GM18517 (cell line): ENCODE data around the gene NDUFS2.
"Not testable (repeated sequence)": the region's sequence is repeated elsewhere in the genome, so short reads cannot be mapped to it uniquely, and the experiment has no call there.

Source experiments
- ATAC-seq: cut with Tn5 transposase; IDR thresholded peaks from one replicate; pipeline ENCODE4 v1.9.1; 2021; ENCODE audit warnings: mild to moderate bottlenecking, moderate library complexity; ENCODE audit not compliant: unreplicated experiment

NDUFS2 gene

GRCh38 chr1:161218301-161219077 lies 16.3 kb downstream of the NDUFS2 start:
- no peak for ATAC-seq

- no peak for ATAC-seq
Measured at GRCh38 chr1:161219078-161219892, 17.1 kb downstream of the NDUFS2 start.

GRCh38 chr1:161220002-161220401 lies 17.8 kb downstream of the NDUFS2 start:
- ATAC-seq: no peak

- no peak for ATAC-seq
Measured at GRCh38 chr1:161222175-161223019, 20.2 kb downstream of the NDUFS2 start.

GRCh38 chr1:161223805-161224694 lies 21.9 kb downstream of the NDUFS2 start:
- no peak for ATAC-seq

GRCh38 chr1:161224695-161225087 lies 22.5 kb downstream of the NDUFS2 start:
- not testable (repeated sequence) for ATAC-seq

- no peak for ATAC-seq
Measured at GRCh38 chr1:161225178-161225533, 23.0 kb downstream of the NDUFS2 start.

- ATAC-seq: peak; percentile 98
Measured at GRCh38 chr1:161225534-161226319, 23.6 kb downstream of the NDUFS2 start, which contains the start of gene TOMM40L. TOMM40L (plus strand) TSS chr1:161226060; CDS start chr1:161226490, 430 bp downstream.

GRCh38 chr1:161226320-161226711 lies 24.1 kb downstream of the NDUFS2 start:
- ATAC-seq: no peak

- ATAC-seq: no peak
Measured at GRCh38 chr1:161226759-161227158, 24.6 kb downstream of the NDUFS2 start.

GRCh38 chr1:161227196-161227871 lies 25.2 kb downstream of the NDUFS2 start:
- peak; percentile 46 for ATAC-seq

GRCh38 chr1:161228032-161228431 lies 25.9 kb downstream of the NDUFS2 start:
- ATAC-seq: no peak

- no peak for ATAC-seq
Measured at GRCh38 chr1:161229896-161230295, 27.7 kb downstream of the NDUFS2 start.

- no peak for ATAC-seq
Measured at GRCh38 chr1:161230762-161231161, 28.6 kb downstream of the NDUFS2 start.

- ATAC-seq: no peak
Measured at GRCh38 chr1:161233102-161233501, 30.9 kb downstream of the NDUFS2 start.

- no peak for ATAC-seq
Measured at GRCh38 chr1:161235957-161236775, 34.0 kb downstream of the NDUFS2 start.

- ATAC-seq: no peak
Measured at GRCh38 chr1:161238039-161238473, 35.9 kb downstream of the NDUFS2 start, which contains the start of gene NR1I3. NR1I3 (minus strand) TSS chr1:161238203; CDS start chr1:161236565, 1,638 bp downstream.

- ATAC-seq: no peak
Measured at GRCh38 chr1:161241682-161242081, 39.5 kb downstream of the NDUFS2 start.
